Measurements from ENCODE around the gene OLFML2A.

The OLFML2A gene

DNA sequence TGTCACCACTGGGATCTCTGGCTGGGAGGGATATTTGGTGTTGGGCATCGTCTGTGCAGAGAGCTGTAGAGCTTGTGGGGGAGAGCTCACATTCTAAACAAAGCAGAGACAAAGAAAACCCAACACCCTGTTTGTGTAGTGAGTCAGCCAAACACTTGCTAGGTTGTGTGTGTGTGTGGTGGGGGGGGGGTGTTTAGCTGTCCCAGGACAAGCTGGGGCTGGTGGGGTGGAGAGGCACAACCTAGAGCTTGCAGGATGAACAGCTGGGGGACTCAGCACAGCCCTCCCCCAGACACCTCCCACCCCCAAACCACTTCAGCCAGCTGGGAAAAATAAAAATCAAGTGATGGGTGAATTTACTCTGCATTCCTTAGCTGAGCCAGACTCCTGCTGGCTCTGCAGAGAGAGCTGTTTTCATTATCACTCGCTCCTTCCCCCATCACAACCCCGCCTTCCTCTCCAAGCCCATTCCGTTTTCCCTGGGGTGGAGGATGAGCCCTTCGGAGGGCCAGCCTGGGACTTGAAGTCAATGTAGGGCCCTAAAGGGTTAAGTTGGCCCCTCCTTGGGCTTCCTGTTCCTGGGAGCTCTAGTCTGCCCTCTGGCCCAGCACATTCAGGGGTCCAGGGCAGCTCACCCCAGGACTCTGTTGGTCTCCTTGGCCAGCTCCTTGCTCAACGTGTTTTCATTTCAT, 2.6 kb downstream of the OLFML2A start:
- no peak for DNase-seq

GRCh38 chr9:124780060-124780756, 3.3 kb downstream of the OLFML2A start:
- DNase-seq: no peak

GRCh38 chr9:124780757-124781151, 3.8 kb downstream of the OLFML2A start:
- no peak for DNase-seq

GRCh38 chr9:124781967-124782660, 5.2 kb downstream of the OLFML2A start:
- DNase-seq: no peak

DNA sequence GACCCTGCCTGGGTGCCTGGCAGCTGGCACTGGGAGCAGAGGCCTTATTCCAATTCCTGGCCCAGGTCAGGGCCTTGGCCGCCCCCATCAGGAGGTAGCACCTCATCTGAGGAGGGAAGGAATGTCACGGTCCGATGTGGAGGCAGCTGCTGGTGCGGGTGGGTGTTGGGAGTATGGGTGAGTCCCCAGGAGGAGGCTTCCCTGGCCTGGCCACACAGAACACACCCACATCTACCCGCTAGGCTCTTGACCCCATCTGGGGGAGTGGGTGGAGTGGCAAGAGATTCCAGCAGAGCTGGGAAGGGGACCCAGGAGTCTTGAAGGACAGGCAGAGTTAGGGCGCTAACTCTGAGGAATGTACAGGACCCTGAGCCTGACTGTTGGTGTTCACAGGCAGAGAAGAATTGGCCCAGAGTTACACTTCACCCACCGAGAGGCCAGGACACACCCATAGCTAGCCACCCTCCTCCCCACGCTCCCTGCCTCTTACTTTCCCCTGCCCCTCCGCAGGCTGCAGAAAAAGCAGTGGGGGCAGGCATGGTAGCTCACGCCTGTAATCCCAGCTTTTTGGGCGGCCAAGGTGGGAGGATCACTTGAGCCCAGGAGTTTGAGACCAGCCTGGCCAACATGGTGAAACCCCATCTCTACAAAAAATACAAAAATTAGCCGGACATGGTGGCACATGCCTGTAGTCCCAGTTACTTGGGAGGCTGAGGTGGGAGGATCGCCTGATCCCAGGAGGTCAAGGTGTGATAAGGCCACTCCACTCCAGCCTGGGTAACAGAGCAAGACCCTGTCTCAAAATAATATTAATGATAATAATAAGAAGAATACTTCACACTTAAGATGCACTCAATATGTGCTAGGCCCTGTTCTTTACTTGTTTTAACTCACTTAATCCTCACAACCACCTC, 6.0 kb downstream of the OLFML2A start:
- DNase-seq: no peak

DNA sequence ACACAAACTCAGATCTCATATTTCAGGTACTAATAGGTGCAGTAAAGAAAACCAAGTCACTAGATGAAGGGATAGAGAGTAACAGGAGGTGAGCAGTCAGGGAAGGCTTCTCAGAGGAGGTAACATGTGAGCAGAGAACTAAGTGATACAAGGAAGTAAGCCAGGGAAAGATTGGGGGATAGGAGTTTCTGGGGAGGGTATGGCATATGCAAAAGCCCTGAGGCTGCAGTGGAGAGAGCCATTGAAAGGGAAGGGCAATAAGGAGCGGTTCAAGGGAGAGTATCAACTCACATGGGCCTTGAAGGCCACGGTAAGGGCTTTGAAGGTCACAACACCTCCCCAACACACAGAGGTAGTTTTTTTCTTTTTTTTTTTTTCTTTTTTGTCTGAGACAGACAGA, 6.9 kb downstream of the OLFML2A start:
- no peak for DNase-seq

DNA sequence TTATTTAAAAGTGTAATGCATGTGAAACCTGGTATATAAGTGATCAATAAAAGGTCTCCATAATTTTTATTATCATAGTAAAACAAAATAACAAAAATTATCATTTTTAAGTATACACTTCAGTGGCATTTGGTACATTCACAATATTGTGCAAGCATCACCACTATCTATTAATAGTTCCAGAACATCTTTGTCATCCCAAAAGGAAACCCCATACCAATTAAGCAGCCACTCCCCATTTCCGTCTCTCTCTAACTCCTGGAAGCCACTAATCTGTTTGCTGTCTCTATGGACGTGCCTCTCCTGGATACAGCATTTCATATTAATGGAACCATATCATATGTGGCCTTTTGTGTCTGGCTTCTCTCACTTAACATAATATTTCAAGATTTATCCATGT, 7.6 kb downstream of the OLFML2A start:
- no peak for DNase-seq

GRCh38 chr9:124786881-124787573, 10.1 kb downstream of the OLFML2A start:
- no peak for DNase-seq

- no peak for DNase-seq
Measured at GRCh38 chr9:124788542-124789217, 11.7 kb downstream of the OLFML2A start.

DNA sequence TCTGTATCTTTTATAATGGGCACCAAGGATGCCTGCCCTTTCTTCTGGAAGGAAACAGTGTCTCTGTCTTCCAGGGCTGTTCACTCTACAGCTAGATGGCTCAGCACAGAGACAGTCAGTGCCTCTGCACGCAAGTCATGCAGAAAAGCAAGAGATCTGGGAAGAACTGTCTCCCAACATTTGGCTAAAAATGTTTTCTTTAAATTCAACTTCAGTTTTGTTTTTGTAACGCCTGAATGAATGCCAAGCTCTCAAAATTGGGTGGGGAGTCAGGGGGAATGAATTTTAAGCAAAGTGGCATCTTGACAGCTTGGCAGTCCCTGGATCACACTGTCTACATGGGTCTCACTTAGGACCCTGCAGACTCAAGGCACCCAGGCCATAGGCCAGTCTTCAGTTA, 12.6 kb downstream of the OLFML2A start:
- no peak for DNase-seq

DNA sequence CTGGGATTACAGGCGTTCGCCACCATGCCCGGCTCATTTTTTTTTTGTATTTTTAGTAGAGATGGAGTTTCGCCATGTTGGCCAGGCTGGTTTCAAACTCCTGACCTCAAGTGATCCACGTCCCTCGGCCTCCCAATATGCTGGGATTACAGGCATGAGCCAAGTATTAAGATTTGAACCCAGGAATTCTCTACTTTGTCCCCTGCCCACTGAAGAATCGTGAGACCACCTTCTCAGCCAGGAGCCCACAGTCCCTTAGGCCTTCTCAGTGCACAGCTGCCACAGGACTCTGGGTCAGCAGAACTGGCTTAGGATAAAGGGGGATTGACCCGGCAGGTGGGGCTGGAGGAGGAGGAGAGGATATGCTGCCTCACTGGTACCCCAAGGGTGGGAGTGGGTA, 13.4 kb downstream of the OLFML2A start:
- DNase-seq: no peak

DNA sequence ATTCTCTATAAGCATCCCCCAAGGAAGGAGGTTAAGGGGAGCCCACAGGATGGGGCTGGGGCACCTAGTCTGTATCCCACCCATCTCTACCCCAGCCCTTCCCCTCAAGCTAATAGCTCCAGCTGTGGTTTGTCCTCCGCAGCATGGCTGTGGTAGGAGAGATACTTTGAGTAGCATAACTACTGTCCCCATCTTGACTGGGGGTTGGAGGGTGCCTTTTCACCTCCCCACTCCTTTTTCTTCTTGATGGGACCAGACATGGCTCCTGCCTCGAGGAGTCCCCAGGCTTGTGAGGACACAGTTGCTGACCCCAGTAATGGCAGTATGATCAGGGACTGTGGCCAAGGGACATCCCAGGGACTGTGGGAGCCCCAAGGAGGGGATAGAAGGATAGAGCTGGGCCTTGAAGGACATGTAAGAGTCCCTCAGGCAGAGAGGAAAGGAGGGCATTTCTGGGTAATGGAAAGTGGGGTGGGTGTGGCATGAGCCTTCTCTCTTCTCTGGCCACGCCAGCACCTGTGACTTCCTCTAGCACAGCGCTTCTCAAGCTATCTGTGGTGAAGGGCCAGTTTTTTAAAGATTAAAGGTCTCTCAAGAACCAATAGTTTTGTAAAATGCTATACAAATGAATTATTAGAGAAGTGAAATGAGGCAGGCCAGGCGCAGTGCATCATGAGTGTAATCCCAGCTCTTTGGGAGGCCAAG, 14.0 kb downstream of the OLFML2A start:
- DNase-seq: no peak

DNA sequence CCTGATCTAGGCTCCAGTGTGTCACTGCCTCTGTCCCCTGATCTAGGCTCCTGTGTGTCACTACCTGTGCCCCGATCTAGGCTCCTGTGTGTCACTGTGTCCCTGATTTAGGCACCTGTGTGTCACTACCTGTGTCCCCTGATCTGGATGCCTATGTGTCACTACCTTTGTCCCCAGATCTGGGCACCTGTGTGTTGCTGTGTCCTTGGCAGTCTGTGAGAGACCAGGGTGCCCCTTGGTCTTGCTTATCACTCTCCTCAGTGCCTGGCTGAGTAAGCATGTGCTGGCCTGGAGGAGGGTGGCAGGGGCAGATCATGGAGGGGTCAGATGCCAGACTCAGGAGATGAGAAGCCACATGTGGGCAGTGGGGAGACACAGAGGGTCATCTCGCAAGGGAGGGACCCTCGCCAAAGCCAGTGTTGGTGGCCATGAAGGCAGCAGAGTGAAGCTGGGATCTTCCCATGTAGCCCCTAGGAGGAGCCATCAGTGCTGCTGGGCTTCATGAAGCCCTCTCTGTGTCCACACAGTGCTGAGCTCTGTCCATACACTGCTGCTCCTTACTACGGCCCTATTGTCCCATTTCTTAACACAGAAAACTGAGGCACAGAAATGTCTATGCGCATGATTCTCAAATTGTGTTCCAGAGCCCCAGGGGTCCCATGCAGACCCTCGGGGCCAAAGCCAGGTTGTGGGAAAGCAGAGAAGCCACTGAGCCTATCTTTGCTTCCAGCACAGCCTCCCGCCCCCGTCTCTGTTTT, 15.5 kb downstream of the OLFML2A start:
- DNase-seq: no peak

GRCh38 chr9:124793015-124793541, 16.1 kb downstream of the OLFML2A start:
- DNase-seq: no peak

- DNase-seq: no peak
Measured at GRCh38 chr9:124794902-124795491, 18.1 kb downstream of the OLFML2A start.

- DNase-seq: no peak
Measured at GRCh38 chr9:124795881-124796431, 19.0 kb downstream of the OLFML2A start.

- no peak for DNase-seq
Measured at GRCh38 chr9:124797343-124798103, 20.6 kb downstream of the OLFML2A start.

- no peak for DNase-seq
Measured at GRCh38 chr9:124799274-124800006, 22.5 kb downstream of the OLFML2A start.

Data from DMS79 treated with DMSO at 0.1 percent for 48 hours (cell line).